HepG2 (cell line): Measurements from ENCODE around the gene HS2ST1. TPM values are rescaled to one million over a fixed set of nuclear protein-coding genes. Genes with fewer than 3 reads are reported as not detected.

Experiments used
- ATAC-seq: fragments of 200-7000 bp; cut with Tn5 transposase; 3 replicates; pipeline ENCODE4 v1.9.1; 2020; ENCODE audit warnings: mild to moderate bottlenecking, moderate library complexity
- BruUV-seq: library from RNA; stranded (reverse); fragments of 400-500 nt; replicated peaks from 2 replicates; lab custom pipeline; 2021; lab: Mats Ljungman, UMichigan
- CTCF ChIA-PET: fragments of 300-600 bp; formaldehyde crosslinking; extraction: SDS; loops from one replicate; lab custom pipeline; 2021; ENCODE audit warnings: low total read pairs, inconsistent platforms, low intra/inter-chr PET ratio; lab: Yijun Ruan, JAX
- POLR2A ChIA-PET: fragments of 350-600 bp; sonication (Branson Sonifier 250); formaldehyde crosslinking; loops from one replicate; lab custom pipeline; 2020; ENCODE audit warnings: antibody characterized with exemption, inconsistent platforms; lab: Yijun Ruan, JAX
- DNase-seq: peaks from one replicate; pipeline ENCODE4 v3.0.0-alpha.2; 2015; ENCODE audit warnings: low spot score
- FAIRE-seq: peaks from 3 replicates; lab custom pipeline; 2011; peaks lifted over from hg19 to GRCh38; lab: Jason Lieb, UNC
- H2AFZ ChIP-seq: one replicate; pipeline ENCODE4 v1.6.1; 2011; ENCODE audit warnings: low read length, inconsistent platforms
- H3K27ac ChIP-seq: fragments of 300-600 bp; 3 replicates; pipeline ENCODE4 v1.8.0; 2011; ENCODE audit warnings: mixed run types, mild to moderate bottlenecking, mixed read lengths, low read length, inconsistent platforms; ENCODE audit not compliant: insufficient read depth; ENCODE audit errors: extremely low read length
- H3K27me3 ChIP-seq, 2 experiments: fragments of 200-600 bp in 1 of 2; 2 replicates in 1 of 2; 3 replicates in 1 of 2; pipeline versions ENCODE4 v1.6.0 to v1.8.0; 2011; ENCODE audit warnings: low read length in 2 of 2, mild to moderate bottlenecking in 2 of 2, moderate library complexity in 2 of 2, inconsistent platforms in 1 of 2; ENCODE audit not compliant: insufficient read depth in 2 of 2, control insufficient read depth in 1 of 2
- H3K36me3 ChIP-seq, 2 experiments: fragments of 200-600 bp in 1 of 2; replicated peaks in 1 of 2; 2 replicates in 1 of 2; 3 replicates in 1 of 2; pipeline versions ENCODE4 v1.5.1 to v1.8.0; 2011; ENCODE audit warnings: low read length in 2 of 2, inconsistent platforms in 1 of 2; ENCODE audit not compliant: insufficient read depth in 2 of 2, control insufficient read depth in 1 of 2
- H3K4me1 ChIP-seq: 2 replicates; pipeline ENCODE4 v1.5.1; 2012; ENCODE audit warnings: low read length, inconsistent platforms; ENCODE audit not compliant: insufficient read depth
- H3K4me2 ChIP-seq: 2 replicates; pipeline ENCODE4 v1.6.0; 2011; ENCODE audit warnings: low read depth, low read length, inconsistent platforms
- H3K4me3 ChIP-seq, 3 experiments: fragments of 200-600 bp in 1 of 3; sonication (generic), shearing (Covaris generic) in 1 of 3; replicated peaks in 1 of 3; 2 replicates each; pipeline ENCODE4 v1.5.1; 2011 to 2016; ENCODE audit warnings: low read length in 3 of 3, inconsistent platforms in 2 of 3, low read depth in 2 of 3, mild to moderate bottlenecking in 2 of 3, control low read depth in 1 of 3, mixed read lengths in 1 of 3; ENCODE audit not compliant: insufficient read depth in 1 of 3
- H3K79me2 ChIP-seq: one replicate; pipeline ENCODE4 v1.6.1; 2011; ENCODE audit warnings: low read length, inconsistent platforms; ENCODE audit not compliant: insufficient read depth
- H3K9ac ChIP-seq: 2 replicates; pipeline ENCODE4 v1.6.0; 2011; ENCODE audit warnings: mild to moderate bottlenecking, low read depth, low read length, inconsistent platforms; ENCODE audit not compliant: insufficient read depth
- H3K9me3 ChIP-seq: 2 replicates; pipeline ENCODE4 v1.5.1; 2012; ENCODE audit warnings: mild to moderate bottlenecking, low read length
- H4K20me1 ChIP-seq: 2 replicates; pipeline ENCODE4 v1.6.0; 2011; ENCODE audit warnings: inconsistent platforms, mild to moderate bottlenecking, low read length, moderate library complexity; ENCODE audit not compliant: insufficient read depth
- AFF4 ChIP-seq: sonication (generic); formaldehyde crosslinking; IDR thresholded peaks from 2 replicates; pipeline ENCODE4 v1.4.0; 2020; ENCODE audit warnings: missing genetic modification reagents
- CCDC6 ChIP-seq: sonication (generic); formaldehyde crosslinking; IDR thresholded peaks from 2 replicates; pipeline ENCODE4 v1.8.1; 2022; ENCODE audit warnings: mild to moderate bottlenecking, missing genetic modification reagents, moderate library complexity
- HOXA5 ChIP-seq: sonication (generic); formaldehyde crosslinking; IDR thresholded peaks from 2 replicates; pipeline ENCODE4 v1.4.0; 2020; ENCODE audit warnings: missing genetic modification reagents
- KLF16 ChIP-seq, 2 experiments: sonication (generic) in 1 of 2; formaldehyde crosslinking in 1 of 2; IDR thresholded peaks; 2 replicates each; pipeline versions ENCODE4 v1.6.1 to v1.8.0; 2016 to 2023; ENCODE audit warnings: missing genetic modification reagents in 2 of 2, missing compliant biosample characterization in 1 of 2
- MAX ChIP-seq: IDR thresholded peaks from 2 replicates; pipeline ENCODE4 v1.6.1; 2012; ENCODE audit warnings: inconsistent platforms
- NRL ChIP-seq: sonication (generic); formaldehyde crosslinking; IDR thresholded peaks from 2 replicates; pipeline ENCODE4 v1.5.0; 2020; ENCODE audit warnings: missing genetic modification reagents, mild to moderate bottlenecking, moderate library complexity, borderline replicate concordance
- SNAPC2 ChIP-seq: sonication (generic); formaldehyde crosslinking; IDR thresholded peaks from 2 replicates; pipeline ENCODE4 v1.8.1; 2022; ENCODE audit warnings: mild to moderate bottlenecking, missing genetic modification reagents
- TBP ChIP-seq: sonication (generic); formaldehyde crosslinking; IDR thresholded peaks from 2 replicates; pipeline ENCODE4 v1.5.0; 2020; ENCODE audit warnings: missing genetic modification reagents
- ZEB1 ChIP-seq: IDR thresholded peaks from 2 replicates; pipeline ENCODE4 v1.6.1; 2012; ENCODE audit warnings: mild to moderate bottlenecking, low read depth, inconsistent platforms; ENCODE audit not compliant: insufficient replicate concordance
- ZMYM3 ChIP-seq: sonication (generic); formaldehyde crosslinking; IDR thresholded peaks from 2 replicates; pipeline ENCODE4 v1.5.1; 2020; ENCODE audit warnings: mild to moderate bottlenecking, missing genetic modification reagents
- ZNF101 ChIP-seq: sonication (generic); formaldehyde crosslinking; IDR thresholded peaks from 2 replicates; pipeline ENCODE4 v1.4.0; 2020; ENCODE audit warnings: mild to moderate bottlenecking, low read depth, missing genetic modification reagents, borderline replicate concordance
- ZNF350 ChIP-seq: sonication (generic); formaldehyde crosslinking; IDR thresholded peaks from 2 replicates; pipeline ENCODE4 v1.4.0; 2020; ENCODE audit warnings: mild to moderate bottlenecking, low read depth, missing genetic modification reagents, borderline replicate concordance
- WGBS: methylation state at CpG from one replicate; pipeline ENCODE4 v1.1.6; 2017; ENCODE audit warnings: low lambda C conversion rate; 5-methylcytosine and 5-hydroxymethylcytosine counted together
- in situ Hi-C: cut with HindIII; loops from 2 replicates; pipeline ENCODE4 v1.10.0; 2017; ENCODE audit warnings: low pct_unique_long_range_greater_than_20kb; ENCODE audit not compliant: extremely low pct_ligation_motif_present
- intact Hi-C: fragments of 100-400 bp; cut with micrococcal nuclease; formaldehyde crosslinking; loops from one replicate; pipeline ENCODE4 v1.10.0; 2022; ENCODE audit not compliant: unreplicated experiment
- polyA plus RNA-seq, 8 experiments: library from polyadenylated mRNA; depleted of rRNA in 3 of 8; stranded (reverse) in 7 of 8; unstranded in 1 of 8; fragments of >200 nt; fragmentation: Illumina TruSeq in 4 of 8; extraction: Trizol in 4 of 8; gene quantifications; 2 replicates each; pipeline versions ENCODE4 v1.2.1 to v1.2.3, GENCODE V29; 2011 to 2016; ENCODE audit warnings: low read depth in 4 of 8, missing spikeins in 1 of 8, mixed read lengths in 1 of 8; ENCODE audit not compliant: insufficient read depth in 1 of 8
- total RNA-seq, 5 experiments: library from RNA; depleted of rRNA; stranded (reverse); fragments of >200 nt; fragmentation: Illumina TruSeq; extraction: Trizol; gene quantifications; 2 replicates each; pipeline ENCODE4 v1.2.3, GENCODE V29; 2016; ENCODE audit warnings: low read depth in 1 of 5

HS2ST1 gene
- total and polyA plus RNA-seq, 2 of the 13 experiments (the other 11 are each of a cell fraction or from before 2014, with no cell fraction given): 22.1 to 58.7 TPM

- Histone ChIP-seq H3K4me2 (no peak overlapping the region), H3K36me3 (no peaks in the 10 kb centered on the region; a peak in 1 of 5 replicates), H3K9ac (no peak overlapping the region), H2AFZ (no peak overlapping the region), H3K4me1 (no peaks in the 10 kb centered on the region), H3K27me3 (no peaks in the 10 kb centered on the region), H3K9me3 (peaks cover 12% of the 10 kb centered on the region), H3K79me2 (peaks cover 49% of the 10 kb centered on the region), H3K4me3 (no peak overlapping the region), H4K20me1 (no peaks in the 10 kb centered on the region), H3K27ac (no peak overlapping the region)
- no peak for FAIRE-seq
- intact Hi-C loops (no loop called here), in situ Hi-C loops (no loop called here)
- TF ChIP-seq MAX (no peak), CCDC6 (no peak), KLF16 (CRISPR knock-in tag; IDR thresholded peaks at IDR 0.05) (no peak), SNAPC2 (no peak), ZEB1 (no peak), NRL (no peak), ZMYM3 (no peak), HOXA5 (CRISPR knock-in tag) (no peak), AFF4 (no peak), ZNF350 (CRISPR knock-in tag) (no peak), TBP (no peak), ZNF101 (CRISPR knock-in tag) (no peak)
- CTCF ChIA-PET: no interaction called here
- ATAC-seq: no peak
- POLR2A ChIA-PET: no interaction called here
- no peak for DNase-seq
- no TSS peak for BruUV-seq
- 96% methylated on average over 5 of the region's 5 CpGs for WGBS
Observed at GRCh38 chr1:87051965-87052364, 137.5 kb downstream of the HS2ST1 start.
